IMR-90 (cell line): Measurements from ENCODE around the gene MDM2. TPM values are rescaled to one million over a fixed set of nuclear protein-coding genes. Genes with fewer than 3 reads are reported as not detected.

Experiments
- ATAC-seq: fragments of 200-7000 bp; cut with Tn5 transposase; 2 replicates; pipeline ENCODE4 v1.9.1; 2020; ENCODE audit warnings: low read depth, mild to moderate bottlenecking, moderate library complexity
- BruUV-seq: library from RNA; stranded (reverse); fragments of 400-500 nt; replicated peaks from 2 replicates; lab custom pipeline; 2021; lab: Mats Ljungman, UMichigan
- CTCF ChIA-PET: fragments of 300-600 bp; formaldehyde crosslinking; extraction: SDS; loops from one replicate; lab custom pipeline; 2021; ENCODE audit warnings: antibody characterized with exemption; lab: Yijun Ruan, JAX
- POLR2A ChIA-PET: fragments of 300-600 bp; sonication (Branson Sonifier 250); formaldehyde crosslinking; loops from one replicate; lab custom pipeline; 2022; ENCODE audit warnings: antibody characterized with exemption; ENCODE audit not compliant: unreplicated experiment; lab: Charles Lee
- DNase-seq: peaks from one replicate; pipeline ENCODE4 v3.0.0; 2013
- H2AFZ ChIP-seq: replicated peaks from 2 replicates; pipeline ENCODE3; 2013; ENCODE audit warnings: low read length, mild to moderate bottlenecking; ENCODE audit not compliant: poor library complexity
- H2AK5ac ChIP-seq: 2 replicates; pipeline ENCODE4 v1.6.1; 2013; ENCODE audit warnings: low read depth, low read length, inconsistent platforms
- H2AK9ac ChIP-seq: replicated peaks from 2 replicates; pipeline ENCODE3; 2013; ENCODE audit warnings: mild to moderate bottlenecking, low read depth, low read length, moderate library complexity; ENCODE audit not compliant: poor library complexity
- H2BK120ac ChIP-seq: 2 replicates; pipeline ENCODE4 v1.6.1; 2013; ENCODE audit warnings: low read depth, low read length, inconsistent platforms
- H2BK15ac ChIP-seq: 3 replicates; pipeline ENCODE4 v1.6.1; 2013; ENCODE audit warnings: low read depth, low read length, inconsistent platforms
- H2BK20ac ChIP-seq: 2 replicates; pipeline ENCODE4 v1.6.1; 2013; ENCODE audit warnings: low read depth, mild to moderate bottlenecking, inconsistent platforms, low read length, moderate library complexity
- H2BK5ac ChIP-seq: 2 replicates; pipeline ENCODE4 v1.6.1; 2013; ENCODE audit warnings: mild to moderate bottlenecking, low read depth, low read length, inconsistent platforms; ENCODE audit not compliant: poor library complexity, severe bottlenecking
- H3K14ac ChIP-seq: replicated peaks from 2 replicates; pipeline ENCODE4 v1.6.1; 2013; ENCODE audit warnings: low read depth, low read length, inconsistent platforms
- H3K18ac ChIP-seq: 2 replicates; pipeline ENCODE4 v1.6.1; 2013; ENCODE audit warnings: low read depth, low read length, control low read depth
- H3K23ac ChIP-seq: 2 replicates; pipeline ENCODE4 v1.6.1; 2013; ENCODE audit warnings: low read depth, low read length, inconsistent platforms
- H3K27ac ChIP-seq: 2 replicates; pipeline ENCODE4 v1.5.1; 2013; ENCODE audit warnings: mild to moderate bottlenecking, control low read depth, low read length; ENCODE audit not compliant: insufficient read depth
- H3K27me3 ChIP-seq: 2 replicates; pipeline ENCODE4 v1.6.1; 2013; ENCODE audit warnings: low read length; ENCODE audit not compliant: control insufficient read depth, insufficient read depth
- H3K36me3 ChIP-seq: 2 replicates; pipeline ENCODE4 v1.6.1; 2013; ENCODE audit warnings: low read length, mixed read lengths; ENCODE audit not compliant: control insufficient read depth, insufficient read depth
- H3K4ac ChIP-seq: 2 replicates; pipeline ENCODE4 v1.6.1; 2013; ENCODE audit warnings: low read depth, low read length, inconsistent platforms
- H3K4me1 ChIP-seq: 2 replicates; pipeline ENCODE4 v1.6.1; 2013; ENCODE audit warnings: low read length, mixed read lengths; ENCODE audit not compliant: control insufficient read depth, insufficient read depth
- H3K4me2 ChIP-seq: 2 replicates; pipeline ENCODE4 v1.6.1; 2013; ENCODE audit warnings: low read depth, mild to moderate bottlenecking, control low read depth, low read length, moderate library complexity
- H3K4me3 ChIP-seq: 2 replicates; pipeline ENCODE4 v1.5.1; 2013; ENCODE audit warnings: low read depth, mild to moderate bottlenecking, control low read depth, low read length, moderate library complexity; ENCODE audit not compliant: insufficient read depth
- H3K56ac ChIP-seq: 2 replicates; pipeline ENCODE4 v1.6.1; 2013; ENCODE audit warnings: low read length, inconsistent platforms; ENCODE audit not compliant: insufficient read depth; ENCODE audit errors: extremely low read depth
- H3K79me1 ChIP-seq, 2 experiments: 2 replicates each; pipeline ENCODE4 v1.6.1; 2013; ENCODE audit warnings: low read length in 2 of 2, inconsistent platforms in 1 of 2, low read depth in 1 of 2
- H3K9ac ChIP-seq: 2 replicates; pipeline ENCODE4 v1.6.1; 2013; ENCODE audit warnings: low read depth, low read length, control low read depth
- H3K9me1 ChIP-seq: 2 replicates; pipeline ENCODE4 v1.6.1; 2013; ENCODE audit warnings: low read length, inconsistent platforms; ENCODE audit not compliant: insufficient read depth
- H3K9me3 ChIP-seq: 2 replicates; pipeline ENCODE4 v1.6.1; 2013; ENCODE audit warnings: low read length; ENCODE audit not compliant: control insufficient read depth, insufficient read depth
- H4K20me1 ChIP-seq: 2 replicates; pipeline ENCODE4 v1.6.1; 2013; ENCODE audit warnings: low read length, inconsistent platforms; ENCODE audit not compliant: insufficient read depth
- H4K5ac ChIP-seq: 2 replicates; pipeline ENCODE4 v1.6.1; 2013; ENCODE audit warnings: mild to moderate bottlenecking, low read depth, low read length, control low read depth
- H4K8ac ChIP-seq, 2 experiments: 2 replicates each; pipeline ENCODE4 v1.6.1; 2013; ENCODE audit warnings: low read depth in 2 of 2, low read length in 2 of 2, control low read depth in 1 of 2, inconsistent platforms in 1 of 2
- H4K91ac ChIP-seq: 2 replicates; pipeline ENCODE4 v1.6.1; 2013; ENCODE audit warnings: low read depth, low read length, inconsistent platforms; ENCODE audit not compliant: insufficient read depth
- BHLHE40 ChIP-seq: fragments of 150-350 bp; IDR thresholded peaks from 2 replicates; pipeline ENCODE4 v1.6.1; 2016; ENCODE audit warnings: mild to moderate bottlenecking, low read depth, low read length
- CEBPB ChIP-seq: IDR thresholded peaks from 2 replicates; pipeline ENCODE4 v1.6.1; 2012; ENCODE audit warnings: low read depth, low read length, improper control_type of control experiment
- CHD1 ChIP-seq: IDR thresholded peaks from 2 replicates; pipeline ENCODE4 v1.6.1; 2012; ENCODE audit warnings: low read depth, low read length, improper control_type of control experiment
- ELK1 ChIP-seq: fragments of 150-350 bp; IDR thresholded peaks from 2 replicates; pipeline ENCODE4 v1.6.1; 2016; ENCODE audit warnings: low read depth, mild to moderate bottlenecking, low read length, moderate library complexity, borderline replicate concordance
- FOS ChIP-seq: fragments of 150-350 bp; IDR thresholded peaks from 2 replicates; pipeline ENCODE4 v1.6.1; 2016; ENCODE audit warnings: low read depth, low read length
- MAFK ChIP-seq: IDR thresholded peaks from 2 replicates; pipeline ENCODE4 v1.6.1; 2012; ENCODE audit warnings: low read depth, low read length, improper control_type of control experiment
- MAZ ChIP-seq: IDR thresholded peaks from 2 replicates; pipeline ENCODE4 v1.6.1; 2012; ENCODE audit warnings: low read depth, mild to moderate bottlenecking, low read length, improper control_type of control experiment, moderate library complexity, borderline replicate concordance
- MXI1 ChIP-seq: IDR thresholded peaks from 2 replicates; pipeline ENCODE4 v1.6.1; 2012; ENCODE audit warnings: low read depth, mild to moderate bottlenecking, low read length, moderate library complexity, borderline replicate concordance
- NFE2L2 ChIP-seq: fragments of 150-350 bp; IDR thresholded peaks from 2 replicates; pipeline ENCODE4 v1.6.1; 2016; ENCODE audit warnings: low read depth, mild to moderate bottlenecking, low read length
- POLR2A ChIP-seq: IDR thresholded peaks from 2 replicates; pipeline ENCODE4 v1.6.1; 2012; ENCODE audit warnings: mild to moderate bottlenecking, low read depth, low read length
- RAD21 ChIP-seq: IDR thresholded peaks from 2 replicates; pipeline ENCODE4 v1.6.1; 2012; ENCODE audit warnings: low read length, improper control_type of control experiment
- RCOR1 ChIP-seq: IDR thresholded peaks from 2 replicates; pipeline ENCODE4 v1.6.1; 2012; ENCODE audit warnings: mild to moderate bottlenecking, low read length, improper control_type of control experiment; ENCODE audit not compliant: insufficient replicate concordance
- RFX5 ChIP-seq: IDR thresholded peaks from 2 replicates; pipeline ENCODE4 v1.8.0; 2012; ENCODE audit warnings: low read depth, mild to moderate bottlenecking, low read length, moderate library complexity
- SMC3 ChIP-seq: fragments of 150-350 bp; IDR thresholded peaks from 2 replicates; pipeline ENCODE4 v1.6.1; 2016; ENCODE audit warnings: low read depth, mild to moderate bottlenecking, antibody characterized with exemption, low read length, moderate library complexity
- WGBS, 2 experiments: methylation state at CpG; one replicate each; pipeline versions ENCODE4 v1.1.5 to v1.1.7; 2013; ENCODE audit warnings: missing lambda C conversion rate in 2 of 2; ENCODE audit not compliant: insufficient read length in 1 of 2; ENCODE audit errors: extremely low coverage in 2 of 2; 5-methylcytosine and 5-hydroxymethylcytosine counted together
- dilution Hi-C: fragments of 300-500 bp; cut with HindIII; formaldehyde crosslinking; loops from one replicate; pipeline ENCODE4 v1.14.3; 2018; ENCODE audit warnings: low sequenced_read_pairs; ENCODE audit not compliant: unreplicated experiment
- in situ Hi-C: fragments of 300-500 bp; cut with MboI; formaldehyde crosslinking; loops from 3 replicates; pipeline ENCODE4 v1.14.3; 2019; ENCODE audit warnings: low sequenced_read_pairs, inconsistent platforms, mixed read lengths
- intact Hi-C: fragments of 100-400 bp; cut with micrococcal nuclease; formaldehyde crosslinking; loops from 2 replicates; pipeline ENCODE4 v1.10.0; 2022
- polyA plus RNA-seq, 3 experiments: library from polyadenylated mRNA; depleted of rRNA; stranded (reverse); fragments of >200 nt; gene quantifications; 2 replicates each; pipeline ENCODE4 v1.2.3, GENCODE V29; 2012; ENCODE audit warnings: low replicate concordance in 1 of 3
- total RNA-seq: library from RNA; depleted of rRNA; stranded (reverse); fragments of >200 nt; gene quantifications from 2 replicates; pipeline ENCODE4 v1.2.3, GENCODE V29; 2012
- TF ChIP-seq, protein P1 (sequence below): conservative IDR thresholded peaks from 2 replicates; pipeline ENCODE4 v1.5.1; 2012; ENCODE audit warnings: mild to moderate bottlenecking, low read depth, low read length, improper control_type of control experiment
- TF ChIP-seq, protein P2 (sequence below): fragments of 150-350 bp; IDR thresholded peaks from 2 replicates; pipeline ENCODE4 v1.6.1; 2017; ENCODE audit warnings: mild to moderate bottlenecking, antibody characterized with exemption, low read length, low read depth

Gene MDM2
- total and polyA plus RNA-seq, 2 of the 4 experiments (the other 2 are of a cell fraction) = 21.9 to 196 TPM

DNA sequence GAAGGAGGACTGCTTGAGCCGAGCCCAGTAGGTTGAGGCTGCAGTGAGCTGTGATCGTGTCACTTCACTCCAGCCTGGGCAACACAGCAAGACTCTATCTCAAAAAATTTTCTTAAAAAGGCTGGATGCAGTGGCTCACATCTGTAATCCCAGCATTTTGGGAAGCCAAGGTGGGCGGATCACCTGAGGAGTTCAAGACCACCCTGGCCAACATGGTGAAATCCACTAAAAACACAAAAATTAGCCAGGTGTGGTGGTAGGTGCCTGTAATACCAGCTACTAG lies 17.1 kb upstream of the MDM2 start:
- dilution Hi-C loops (no loop called here), intact Hi-C loops (no loop called here), in situ Hi-C loops (no loop called here)
- Histone ChIP-seq H3K4ac (no peak overlapping the region), H3K9ac (no peak overlapping the region), H2AFZ (no peak overlapping the region), H3K18ac (no peak overlapping the region), H3K23ac (no peak overlapping the region), H3K27me3 (no peaks in the 10 kb centered on the region), H3K56ac (no peak overlapping the region), H3K14ac (no peak overlapping the region), H2BK5ac (no peak overlapping the region), H3K4me1 (peaks cover 4% of the 10 kb centered on the region), H2BK15ac (no peak overlapping the region), H3K4me2 (no peak overlapping the region), H2AK5ac (no peak overlapping the region), H2AK9ac (no peak overlapping the region), H4K8ac (no peak overlapping the region), H2BK120ac (no peak overlapping the region), H3K9me3 (no peaks in the 10 kb centered on the region), H3K79me1 (no peaks in the 10 kb centered on the region), H3K27ac (no peak overlapping the region), H4K91ac (no peak overlapping the region), H3K9me1 (peaks cover 3% of the 10 kb centered on the region; the same call in 1 of the 2 replicates), H2BK20ac (no peak overlapping the region), H3K4me3 (no peak overlapping the region), H4K5ac (no peak overlapping the region), H3K36me3 (no peaks in the 10 kb centered on the region), H4K20me1 (no peaks in the 10 kb centered on the region)
- DNase-seq (no peak), ATAC-seq (no peak)
- BruUV-seq = no TSS peak
- TF ChIP-seq, protein P1, sequence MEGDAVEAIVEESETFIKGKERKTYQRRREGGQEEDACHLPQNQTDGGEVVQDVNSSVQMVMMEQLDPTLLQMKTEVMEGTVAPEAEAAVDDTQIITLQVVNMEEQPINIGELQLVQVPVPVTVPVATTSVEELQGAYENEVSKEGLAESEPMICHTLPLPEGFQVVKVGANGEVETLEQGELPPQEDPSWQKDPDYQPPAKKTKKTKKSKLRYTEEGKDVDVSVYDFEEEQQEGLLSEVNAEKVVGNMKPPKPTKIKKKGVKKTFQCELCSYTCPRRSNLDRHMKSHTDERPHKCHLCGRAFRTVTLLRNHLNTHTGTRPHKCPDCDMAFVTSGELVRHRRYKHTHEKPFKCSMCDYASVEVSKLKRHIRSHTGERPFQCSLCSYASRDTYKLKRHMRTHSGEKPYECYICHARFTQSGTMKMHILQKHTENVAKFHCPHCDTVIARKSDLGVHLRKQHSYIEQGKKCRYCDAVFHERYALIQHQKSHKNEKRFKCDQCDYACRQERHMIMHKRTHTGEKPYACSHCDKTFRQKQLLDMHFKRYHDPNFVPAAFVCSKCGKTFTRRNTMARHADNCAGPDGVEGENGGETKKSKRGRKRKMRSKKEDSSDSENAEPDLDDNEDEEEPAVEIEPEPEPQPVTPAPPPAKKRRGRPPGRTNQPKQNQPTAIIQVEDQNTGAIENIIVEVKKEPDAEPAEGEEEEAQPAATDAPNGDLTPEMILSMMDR = no peak
- no peak for TF ChIP-seq MAFK
- TF ChIP-seq, protein P2, sequence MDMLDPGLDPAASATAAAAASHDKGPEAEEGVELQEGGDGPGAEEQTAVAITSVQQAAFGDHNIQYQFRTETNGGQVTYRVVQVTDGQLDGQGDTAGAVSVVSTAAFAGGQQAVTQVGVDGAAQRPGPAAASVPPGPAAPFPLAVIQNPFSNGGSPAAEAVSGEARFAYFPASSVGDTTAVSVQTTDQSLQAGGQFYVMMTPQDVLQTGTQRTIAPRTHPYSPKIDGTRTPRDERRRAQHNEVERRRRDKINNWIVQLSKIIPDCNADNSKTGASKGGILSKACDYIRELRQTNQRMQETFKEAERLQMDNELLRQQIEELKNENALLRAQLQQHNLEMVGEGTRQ = no peak
- TF ChIP-seq FOS = no peak
- no peak for TF ChIP-seq CHD1
- TF ChIP-seq BHLHE40 = no peak
- no peak for TF ChIP-seq RAD21
- no peak for TF ChIP-seq POLR2A
- TF ChIP-seq RCOR1 = no peak
- no peak for TF ChIP-seq CEBPB
- no peak for TF ChIP-seq ELK1
- TF ChIP-seq MAZ = no peak
- TF ChIP-seq MXI1 = no peak
- no peak for TF ChIP-seq SMC3
- no peak for TF ChIP-seq RFX5
- no peak for TF ChIP-seq NFE2L2
- no CpG with 5 or more reads among the region's 3 CpGs for WGBS, 2 experiments
- CTCF ChIA-PET = no interaction called here
- POLR2A ChIA-PET = no interaction called here
